H9 (cell line): ENCODE data around the gene CELF4. TPM values are rescaled to one million over a fixed set of nuclear protein-coding genes. Genes with fewer than 3 reads are reported as not detected.
A peak's percentile ranks its signal among the peaks of the same experiment; 100 is the strongest.

Source experiments
- DNase-seq: peaks from one replicate; pipeline ENCODE4 v3.0.0-alpha.2; 2017
- H2AFZ ChIP-seq: one replicate; pipeline ENCODE4 v1.6.1; 2013; ENCODE audit warnings: mild to moderate bottlenecking, low read length, control low read depth, moderate library complexity
- H2AK5ac ChIP-seq: 2 replicates; pipeline ENCODE4 v1.6.1; 2013; ENCODE audit warnings: low read length, control low read depth, mixed read lengths; ENCODE audit not compliant: insufficient read length
- H2BK120ac ChIP-seq: one replicate; pipeline ENCODE4 v1.6.1; 2013; ENCODE audit warnings: low read depth, mild to moderate bottlenecking, low read length, control low read depth, inconsistent platforms; ENCODE audit not compliant: poor library complexity, severe bottlenecking
- H2BK12ac ChIP-seq: 2 replicates; pipeline ENCODE4 v1.6.1; 2013; ENCODE audit warnings: low read length, control low read depth, mixed read lengths, low read depth; ENCODE audit not compliant: insufficient read length
- H2BK15ac ChIP-seq: 2 replicates; pipeline ENCODE4 v1.6.1; 2013; ENCODE audit warnings: low read depth, low read length, control low read depth
- H2BK20ac ChIP-seq: one replicate; pipeline ENCODE4 v1.6.1; 2013; ENCODE audit warnings: low read depth, mild to moderate bottlenecking, low read length, control low read depth, inconsistent platforms; ENCODE audit not compliant: poor library complexity, severe bottlenecking
- H2BK5ac ChIP-seq: 2 replicates; pipeline ENCODE4 v1.6.1; 2013; ENCODE audit warnings: low read length, control low read depth, mixed read lengths; ENCODE audit not compliant: insufficient read length
- H3K14ac ChIP-seq: 2 replicates; pipeline ENCODE4 v1.6.1; 2013; ENCODE audit warnings: low read length, control low read depth; ENCODE audit not compliant: insufficient read depth
- H3K18ac ChIP-seq: 2 replicates; pipeline ENCODE4 v1.6.1; 2013; ENCODE audit warnings: low read depth, mild to moderate bottlenecking, mixed read lengths, low read length, control low read depth; ENCODE audit not compliant: insufficient read length
- H3K23ac ChIP-seq: 2 replicates; pipeline ENCODE4 v1.6.1; 2013; ENCODE audit warnings: low read length, control low read depth, mixed read lengths, low read depth; ENCODE audit not compliant: insufficient read length
- H3K23me2 ChIP-seq: 2 replicates; pipeline ENCODE4 v1.6.1; 2013; ENCODE audit warnings: low read depth, mild to moderate bottlenecking, mixed read lengths, low read length, control low read depth; ENCODE audit not compliant: insufficient read length, poor library complexity, severe bottlenecking
- H3K27ac ChIP-seq: 2 replicates; pipeline ENCODE4 v1.5.1; 2013; ENCODE audit warnings: low read length, control low read depth, mixed read lengths, low read depth; ENCODE audit not compliant: insufficient read length
- H3K27me3 ChIP-seq: 2 replicates; pipeline ENCODE4 v1.6.1; 2013; ENCODE audit warnings: low read length, control low read depth, inconsistent platforms; ENCODE audit not compliant: insufficient read depth
- H3K4ac ChIP-seq: 2 replicates; pipeline ENCODE4 v1.6.1; 2013; ENCODE audit warnings: low read depth, mild to moderate bottlenecking, control low read depth, inconsistent platforms, low read length, moderate library complexity
- H3K4me1 ChIP-seq: 2 replicates; pipeline ENCODE4 v1.6.1; 2013; ENCODE audit warnings: low read length, control low read depth, inconsistent platforms; ENCODE audit not compliant: insufficient read depth
- H3K4me2 ChIP-seq: 2 replicates; pipeline ENCODE4 v1.6.1; 2013; ENCODE audit warnings: low read length, control low read depth, mixed read lengths; ENCODE audit not compliant: insufficient read length, insufficient read depth
- H3K56ac ChIP-seq: 2 replicates; pipeline ENCODE4 v1.6.1; 2013; ENCODE audit warnings: low read depth, mild to moderate bottlenecking, mixed read lengths, low read length, control low read depth; ENCODE audit not compliant: insufficient read length
- H3K79me1 ChIP-seq: 2 replicates; pipeline ENCODE4 v1.6.1; 2013; ENCODE audit warnings: low read depth, mild to moderate bottlenecking, moderate library complexity, low read length, control low read depth, inconsistent platforms; ENCODE audit not compliant: insufficient read depth, poor library complexity, severe bottlenecking
- H3K79me2 ChIP-seq: 2 replicates; pipeline ENCODE4 v1.6.1; 2013; ENCODE audit warnings: low read length, control low read depth, inconsistent platforms; ENCODE audit not compliant: insufficient read depth
- H3K9ac ChIP-seq: 2 replicates; pipeline ENCODE4 v1.6.1; 2013; ENCODE audit warnings: low read length, control low read depth, mixed read lengths; ENCODE audit not compliant: insufficient read length; ENCODE audit errors: extremely low read depth
- H3K9me3 ChIP-seq: one replicate; pipeline ENCODE4 v1.6.1; 2013; ENCODE audit warnings: low read depth, low read length, inconsistent platforms; ENCODE audit not compliant: control insufficient read depth
- H3T11ph ChIP-seq: one replicate; pipeline ENCODE4 v1.6.1; 2013; ENCODE audit warnings: mild to moderate bottlenecking, low read length, control low read depth, inconsistent platforms
- H4K20me1 ChIP-seq: one replicate; pipeline ENCODE4 v1.6.1; 2013; ENCODE audit not compliant: control insufficient read depth, insufficient read length, insufficient read depth
- H4K5ac ChIP-seq: 2 replicates; pipeline ENCODE4 v1.6.1; 2013; ENCODE audit warnings: low read depth, mild to moderate bottlenecking, mixed read lengths, low read length, control low read depth; ENCODE audit not compliant: insufficient read length
- H4K8ac ChIP-seq: replicated peaks from 2 replicates; pipeline ENCODE4 v1.6.1; 2013; ENCODE audit warnings: low read length, control low read depth, mixed read lengths, low read depth; ENCODE audit not compliant: insufficient read length
- H4K91ac ChIP-seq: 2 replicates; pipeline ENCODE4 v1.6.1; 2013; ENCODE audit warnings: low read depth, mild to moderate bottlenecking, moderate library complexity, mixed read lengths, low read length, control low read depth; ENCODE audit not compliant: insufficient read length
- H3K27ac Mint-ChIP-seq, 3 experiments: 2 replicates in 2 of 3; 3 replicates in 1 of 3; pipeline ENCODE4 v1.8.0; 2020 to 2021; ENCODE audit warnings: mixed read lengths in 3 of 3, mild to moderate bottlenecking in 1 of 3, moderate library complexity in 1 of 3
- H3K27me3 Mint-ChIP-seq: 2 replicates; pipeline ENCODE4 v1.8.0; 2021; ENCODE audit warnings: low read depth, mild to moderate bottlenecking, moderate library complexity, mixed read lengths
- H3K36me3 Mint-ChIP-seq, 3 experiments: 2 replicates in 2 of 3; 3 replicates in 1 of 3; pipeline ENCODE4 v1.8.0; 2020 to 2021; ENCODE audit warnings: low read depth in 3 of 3, mixed read lengths in 3 of 3; ENCODE audit not compliant: insufficient read depth in 1 of 3
- H3K4me1 Mint-ChIP-seq, 2 experiments: 2 replicates each; pipeline ENCODE4 v1.8.0; 2020; ENCODE audit warnings: mixed read lengths in 2 of 2
- H3K4me3 Mint-ChIP-seq, 2 experiments: 2 replicates in 1 of 2; 3 replicates in 1 of 2; pipeline ENCODE4 v1.8.0; 2020 to 2021; ENCODE audit warnings: mild to moderate bottlenecking in 2 of 2, mixed read lengths in 2 of 2, moderate library complexity in 1 of 2
- H3K9me3 Mint-ChIP-seq, 2 experiments: 2 replicates in 1 of 2; 3 replicates in 1 of 2; pipeline ENCODE4 v1.8.0; 2020; ENCODE audit warnings: mild to moderate bottlenecking in 2 of 2, mixed read lengths in 2 of 2, moderate library complexity in 1 of 2
- CTCF ChIP-seq: fragments of 200-600 bp; sonication (generic); conservative IDR thresholded peaks from 3 replicates; pipeline ENCODE4 v1.8.0; 2021; ENCODE audit warnings: antibody characterized with exemption, mild to moderate bottlenecking
- WGBS: extraction: QIAGEN DNeasy Blood & Tissue Kit; methylation state at CpG from one replicate; pipeline ENCODE4 v1.1.7; 2013; ENCODE audit warnings: missing lambda C conversion rate, low lambda C conversion rate, mixed read lengths; ENCODE audit not compliant: insufficient read length; ENCODE audit errors: extremely low coverage; 5-methylcytosine and 5-hydroxymethylcytosine counted together
- total RNA-seq: library from RNA; stranded (reverse); gene quantifications from 2 replicates; pipeline ENCODE4 v1.2.1, GENCODE V29; 2021

The CELF4 gene
- total RNA-seq, 1 experiment from 2014 or later, result 1.1 TPM

- no peaks in the 10 kb centered on the region; the same call in 1 of the 2 replicates for H3K27me3 ChIP-seq
- no peaks in the 10 kb centered on the region for H3K23me2 ChIP-seq
- H3K79me2 ChIP-seq, result no peaks in the 10 kb centered on the region
- H2BK20ac ChIP-seq, result no peak overlapping the region
- H3K14ac ChIP-seq, result no peak overlapping the region
- H2AK5ac ChIP-seq, result no peak overlapping the region
- no peak overlapping the region for H3K56ac ChIP-seq
- H4K8ac ChIP-seq, result no peak overlapping the region
- DNase-seq, result no peak
- no peak overlapping the region for H3K23ac ChIP-seq
- no peak overlapping the region for H2BK120ac ChIP-seq
- no peaks in the 10 kb centered on the region for H3K9me3 ChIP-seq
- no peak overlapping the region for H2BK5ac ChIP-seq
- H3K4me1 ChIP-seq, result peaks cover 3% of the 10 kb centered on the region; the same call in 1 of the 2 replicates
- H4K5ac ChIP-seq, result no peak overlapping the region
- H3K9me3 Mint-ChIP-seq, result no peaks in the 10 kb centered on the region
- H2AFZ ChIP-seq, result no peak overlapping the region
- no CpG with 5 or more reads among the region's 5 CpGs for WGBS
- no peak overlapping the region for H2BK12ac ChIP-seq
- no peak overlapping the region for H3K4me2 ChIP-seq
- H2BK15ac ChIP-seq, result no peak overlapping the region
- H3K27ac Mint-ChIP-seq, result 0 out of 7 replicates have a peak overlapping the region, but pooled peaks of 1 of the 3 experiments have one; percentile 40
- H3K36me3 Mint-ChIP-seq, result no peaks in the 10 kb centered on the region; a peak in 1 of 7 replicates
- H3K4ac ChIP-seq, result no peak overlapping the region
- H3K27ac ChIP-seq, result no peak overlapping the region
- no peaks in the 10 kb centered on the region for H4K20me1 ChIP-seq
- no peak for TF ChIP-seq CTCF
- H3K4me1 Mint-ChIP-seq, result peaks cover 12 to 19% of the 10 kb centered on the region in 2 experiments
- no peaks in the 10 kb centered on the region for H3K79me1 ChIP-seq
- H3K27me3 Mint-ChIP-seq, result peaks cover 27% of the 10 kb centered on the region
- H3K4me3 Mint-ChIP-seq, result no peak overlapping the region
- H4K91ac ChIP-seq, result no peak overlapping the region
- no peak overlapping the region for H3T11ph ChIP-seq
- no peak overlapping the region for H3K9ac ChIP-seq
- H3K18ac ChIP-seq, result no peak overlapping the region
Measured at GRCh38 chr18:37456395-37456794, 109.2 kb downstream of the CELF4 start.
